ENCODE results near the gene PSME4.
"Not testable (repeated sequence)": the region's sequence is repeated elsewhere in the genome, so short reads cannot be mapped to it uniquely, and the experiment has no call there.

Gene PSME4

DNA sequence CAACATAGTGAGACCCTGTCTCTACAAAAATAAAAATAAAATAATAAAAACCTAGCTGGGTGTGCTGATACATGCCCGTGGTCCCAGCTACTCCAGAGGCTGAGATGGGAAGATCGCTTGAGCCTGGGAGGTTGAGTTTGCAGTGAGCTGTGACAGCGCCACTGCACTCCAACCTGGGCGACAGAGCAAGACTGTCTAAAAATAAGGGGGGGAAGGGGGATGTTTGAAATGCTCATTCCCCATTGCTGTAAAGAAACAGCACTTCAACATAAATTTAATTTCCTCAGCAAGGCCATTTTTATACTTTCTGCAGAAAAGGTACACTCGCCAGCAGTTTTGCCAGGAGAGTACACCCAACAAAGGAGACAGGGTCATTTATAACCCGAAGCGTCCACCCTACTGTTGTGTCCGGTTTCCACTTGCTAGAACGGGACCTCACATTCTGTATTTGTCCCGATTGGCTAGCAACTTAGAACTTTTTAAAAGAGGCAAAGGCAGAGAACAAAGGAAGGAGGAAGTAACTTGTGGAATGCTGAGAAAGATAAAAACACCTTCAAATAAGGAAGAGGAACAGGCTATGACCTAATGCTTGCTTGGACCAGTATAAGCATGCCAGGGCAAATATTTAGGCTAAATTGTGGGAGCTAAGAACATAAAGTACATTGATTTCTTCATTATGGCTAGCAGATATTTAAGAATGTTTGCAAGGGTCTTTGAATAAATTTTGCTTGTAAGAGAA lies 9.1 kb downstream of the PSME4 start:
- DNase-seq = not testable (repeated sequence)

GRCh38 chr2:53960476-53960875 lies 10.3 kb downstream of the PSME4 start:
- no peak for DNase-seq

- DNase-seq = no peak
These were observed 12.3 kb downstream of the PSME4 start for GRCh38 chr2:53958443-53958842.

DNA sequence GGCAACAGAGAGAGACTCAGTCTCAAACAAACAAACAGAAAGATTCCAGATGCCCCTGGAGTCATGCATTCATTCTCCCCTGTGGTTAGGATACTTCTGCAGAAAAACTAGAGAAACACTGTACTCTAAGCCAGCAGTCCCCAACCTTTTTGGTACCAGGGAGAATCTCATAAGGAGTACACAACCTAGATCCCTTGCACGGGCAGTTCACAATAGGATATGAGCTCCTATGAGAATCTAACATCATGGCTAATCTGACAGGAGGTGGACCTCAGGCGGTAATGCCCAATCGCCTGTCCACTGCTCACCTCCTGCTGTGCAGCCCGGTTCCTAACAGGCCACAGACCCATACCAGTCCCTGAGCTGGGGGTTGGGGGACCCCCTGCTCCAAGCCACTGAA lies 18.3 kb downstream of the PSME4 start:
- DNase-seq = no peak

DNA sequence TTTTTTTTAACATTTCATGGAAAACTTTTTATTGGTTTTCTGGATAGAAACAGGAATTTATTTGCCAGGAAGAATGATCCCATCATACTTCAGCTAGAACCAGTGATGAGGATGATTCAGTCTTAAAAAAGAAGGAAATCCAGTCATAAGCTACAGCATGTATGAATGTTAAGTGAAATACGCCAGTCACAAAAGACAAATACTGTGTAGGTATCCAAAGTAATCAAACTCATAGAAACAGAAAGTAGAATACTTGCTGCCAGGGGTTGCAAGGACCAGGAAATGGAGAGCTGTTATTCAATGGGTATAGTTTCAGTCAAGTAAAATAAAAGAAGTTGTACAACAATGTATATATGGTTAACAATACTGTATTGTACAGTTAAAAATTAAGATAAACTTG lies 21.3 kb downstream of the PSME4 start:
- DNase-seq = no peak

GRCh38 chr2:53945538-53945937 lies 25.3 kb downstream of the PSME4 start:
- no peak for DNase-seq

DNA sequence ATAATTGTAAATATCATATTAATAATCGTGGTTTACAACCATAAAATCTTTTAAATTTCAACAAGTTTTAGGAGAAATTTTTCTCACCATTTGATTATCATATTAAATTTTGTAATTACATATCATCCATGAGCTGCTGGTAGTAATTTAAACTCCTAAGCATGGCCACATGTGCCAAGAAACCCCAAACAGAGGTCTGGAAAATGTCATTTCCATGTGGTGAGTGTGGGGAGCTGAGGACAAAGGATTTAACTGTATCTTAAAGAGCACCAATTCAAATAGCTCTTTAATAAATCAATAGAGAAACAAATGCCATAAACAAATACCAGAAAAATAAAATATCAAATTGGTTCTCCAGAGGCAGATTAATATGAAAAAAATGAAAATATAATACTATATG lies 26.3 kb downstream of the PSME4 start:
- DNase-seq = no peak

GRCh38 chr2:53942280-53942679 lies 28.5 kb downstream of the PSME4 start:
- no peak for DNase-seq

GRCh38 chr2:53941749-53942148 lies 29.0 kb downstream of the PSME4 start:
- DNase-seq = no peak

- DNase-seq = no peak
These were observed 31.1 kb downstream of the PSME4 start for GRCh38 chr2:53939656-53940055.

DNA sequence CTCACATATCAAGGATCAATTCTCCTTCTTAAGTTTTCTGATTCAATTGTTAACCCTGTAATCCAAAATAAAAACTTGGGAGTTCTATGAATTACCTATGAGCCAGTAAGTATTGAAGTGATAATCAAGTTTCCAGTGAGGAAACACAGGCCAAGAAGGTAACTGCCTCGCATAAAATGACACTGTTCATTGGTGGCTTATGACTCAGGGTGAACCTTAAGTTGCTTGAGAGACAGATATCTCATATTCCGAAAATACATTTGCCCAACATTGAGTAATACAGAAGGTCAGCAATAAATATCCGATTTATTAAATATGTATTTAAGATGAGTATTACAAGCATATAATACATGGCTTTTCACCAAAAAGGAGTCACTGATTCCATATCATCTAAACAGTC lies 31.9 kb downstream of the PSME4 start:
- no peak for DNase-seq

DNA sequence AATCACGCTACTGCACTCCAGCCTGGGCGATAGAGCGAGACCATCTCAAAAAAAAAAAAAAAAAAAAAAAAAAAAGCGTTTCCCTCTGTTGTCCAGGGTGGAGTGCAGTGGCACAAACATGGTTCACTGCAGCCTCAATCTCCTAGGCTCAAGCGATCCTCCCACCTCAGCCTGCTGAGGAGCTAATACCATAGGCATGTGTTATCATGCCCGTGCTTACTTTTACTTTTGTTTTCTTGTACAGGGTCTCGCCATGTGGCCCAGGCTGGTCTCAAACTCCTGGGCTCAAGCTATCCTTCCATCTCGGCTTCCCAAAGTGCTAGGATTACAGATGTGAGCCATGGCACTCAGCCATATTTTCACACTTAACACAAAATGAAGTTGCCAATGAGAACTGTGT lies 37.5 kb downstream of the PSME4 start:
- no peak for DNase-seq

DNA sequence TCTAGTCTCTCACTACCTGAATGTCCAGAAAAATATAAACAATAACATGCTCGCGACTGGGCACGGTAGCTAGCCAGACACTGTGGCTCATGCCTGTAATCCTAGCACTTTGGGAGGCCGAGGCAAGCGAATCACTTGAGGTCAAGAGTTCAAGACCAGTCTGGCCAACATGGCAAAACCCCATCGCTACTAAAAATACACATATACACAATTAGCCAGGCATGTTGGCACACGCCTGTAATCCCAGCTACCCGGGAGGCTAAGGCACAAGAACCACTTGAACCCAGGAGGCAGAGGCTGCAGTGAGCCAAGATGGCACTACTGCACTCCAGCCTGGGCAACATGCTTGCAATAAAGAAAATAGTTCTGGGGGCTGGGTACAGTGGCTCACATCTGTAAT lies 44.5 kb downstream of the PSME4 start:
- DNase-seq = not testable (repeated sequence)

DNA sequence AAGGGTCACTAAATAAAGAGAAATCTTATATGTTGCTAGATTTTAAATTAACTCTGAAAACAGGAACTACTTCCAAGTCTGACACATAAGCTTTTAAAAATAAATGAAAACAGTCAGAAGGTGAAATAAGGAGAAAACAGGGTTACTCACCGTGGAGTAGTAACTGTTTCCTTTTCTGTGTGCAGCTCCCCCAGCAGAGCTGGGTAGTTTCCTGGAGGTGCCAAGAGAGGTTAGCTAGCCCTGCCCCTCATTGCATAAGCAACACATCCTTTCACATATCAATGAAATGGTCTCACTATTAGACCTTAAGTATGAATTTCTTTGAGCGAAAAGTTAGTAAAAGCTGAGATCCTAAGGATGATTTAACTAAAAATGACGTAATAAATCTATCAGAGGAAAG lies 57.1 kb downstream of the PSME4 start:
- no peak for DNase-seq

DNA sequence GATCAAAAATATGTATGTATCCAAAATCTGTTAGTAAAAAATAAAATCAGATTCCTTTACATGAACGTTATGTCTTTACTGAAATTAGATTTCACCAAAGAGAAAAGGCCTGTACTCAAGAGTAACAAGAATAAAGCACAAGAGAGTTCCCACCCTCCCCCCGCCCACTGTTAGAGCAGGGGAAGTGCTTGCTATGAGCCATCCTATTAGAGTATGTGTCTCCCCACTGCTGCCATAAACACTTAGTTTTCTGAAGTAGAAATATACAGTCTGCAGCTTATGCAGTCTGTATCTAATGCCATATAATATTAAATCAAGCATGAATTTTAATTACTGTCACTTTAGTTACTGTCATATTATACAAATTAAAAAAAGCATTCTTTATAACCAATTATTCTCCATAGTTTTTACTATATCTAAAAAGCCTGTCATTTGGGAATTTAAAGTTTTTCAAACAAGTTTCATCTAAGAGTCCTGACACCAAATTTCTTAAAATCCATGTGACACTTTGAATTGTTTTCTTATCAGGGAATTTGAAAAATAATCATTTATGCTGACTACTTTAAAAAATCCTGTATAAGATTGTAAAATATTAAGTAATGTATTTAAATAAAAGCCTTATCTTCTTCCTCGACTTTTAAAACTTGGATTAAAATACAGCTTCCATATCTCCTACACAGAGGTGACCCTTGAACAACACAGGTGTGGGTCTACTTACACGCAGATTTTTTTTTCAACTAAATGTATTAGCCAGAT lies 59.2 kb downstream of the PSME4 start:
- DNase-seq = no peak

DNA sequence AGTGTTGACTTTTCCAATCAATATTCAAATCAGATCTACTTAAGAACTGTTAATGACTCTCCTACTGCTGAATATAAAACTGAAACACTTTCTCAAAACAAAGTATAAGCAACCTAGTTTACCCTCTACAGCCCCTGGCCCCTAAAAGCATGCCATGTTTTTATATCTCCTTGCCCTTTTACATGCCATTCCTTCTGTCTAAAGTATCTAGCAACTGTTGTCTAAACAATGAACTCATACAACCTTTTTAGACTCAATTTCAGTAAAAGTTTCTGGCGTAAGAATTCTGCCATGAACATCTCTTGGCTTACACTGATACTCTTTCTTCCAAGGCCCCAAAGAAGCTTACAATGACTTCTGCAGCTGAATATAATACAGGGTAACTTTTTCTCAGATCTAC lies 63.2 kb downstream of the PSME4 start:
- DNase-seq = no peak

DNA sequence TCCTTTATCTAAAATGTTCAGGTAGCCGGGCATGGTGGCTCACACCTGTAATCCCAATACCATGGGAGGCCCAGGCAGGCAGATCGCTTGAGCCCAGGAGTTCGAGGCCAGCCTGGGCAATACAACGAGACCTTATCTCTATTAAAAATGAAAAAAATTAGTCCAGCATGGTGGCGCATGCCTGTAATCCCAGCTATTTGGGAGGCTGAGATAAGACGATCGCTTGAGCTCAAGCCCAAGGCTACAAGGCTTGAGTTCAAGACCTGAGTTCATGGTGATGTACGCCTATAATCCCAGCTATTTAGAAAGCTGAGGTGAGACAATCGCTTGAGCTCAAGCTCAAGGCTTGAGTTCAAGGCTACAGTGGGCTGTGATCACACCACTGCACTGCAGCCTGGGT lies 65.4 kb downstream of the PSME4 start:
- no peak for DNase-seq

DNA sequence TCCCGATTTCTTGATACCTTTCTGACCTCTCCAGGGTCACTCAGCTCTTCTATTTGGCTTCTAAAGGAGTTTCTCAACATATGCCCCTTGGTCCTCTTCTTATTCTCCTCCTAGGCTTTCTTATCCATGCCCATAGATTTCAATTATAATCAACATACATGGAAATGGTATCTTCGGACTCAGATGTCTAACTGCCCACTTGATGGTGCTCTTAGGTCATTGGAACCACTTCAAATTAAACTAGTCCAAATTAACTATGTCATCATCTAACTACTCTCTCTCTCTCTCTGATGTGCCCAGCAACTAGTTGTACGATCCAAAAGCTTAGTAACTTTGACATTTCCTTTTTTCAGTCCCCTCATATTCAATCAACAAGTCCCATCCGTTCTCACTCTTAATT lies 67.8 kb downstream of the PSME4 start:
- DNase-seq = no peak

GRCh38 chr2:53901192-53901591 lies 69.6 kb downstream of the PSME4 start:
- no peak for DNase-seq

DNA sequence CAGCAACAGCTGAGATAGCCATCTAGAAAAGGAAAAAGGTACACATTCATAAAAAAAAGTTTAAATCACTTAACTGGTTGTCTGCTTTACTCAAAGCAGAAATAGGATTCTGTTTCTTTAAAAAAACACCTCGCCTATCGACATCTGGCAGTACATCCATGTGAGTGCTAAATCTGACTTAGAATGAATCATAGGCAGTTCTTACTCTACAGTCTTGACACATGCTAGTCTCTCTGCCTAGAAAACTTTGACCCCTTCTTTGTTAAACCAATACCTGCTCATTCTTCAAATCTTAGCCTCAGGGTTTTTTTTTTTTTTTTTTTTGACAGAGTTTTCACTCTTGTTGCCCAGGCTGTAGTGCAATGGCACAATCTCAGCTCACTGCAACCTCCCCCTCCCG lies 73.9 kb downstream of the PSME4 start:
- no peak for DNase-seq

GRCh38 chr2:53886406-53887280 lies 84.2 kb downstream of the PSME4 start:
- DNase-seq = no peak

GRCh38 chr2:53884883-53885282 lies 85.9 kb downstream of the PSME4 start:
- no peak for DNase-seq

DNA sequence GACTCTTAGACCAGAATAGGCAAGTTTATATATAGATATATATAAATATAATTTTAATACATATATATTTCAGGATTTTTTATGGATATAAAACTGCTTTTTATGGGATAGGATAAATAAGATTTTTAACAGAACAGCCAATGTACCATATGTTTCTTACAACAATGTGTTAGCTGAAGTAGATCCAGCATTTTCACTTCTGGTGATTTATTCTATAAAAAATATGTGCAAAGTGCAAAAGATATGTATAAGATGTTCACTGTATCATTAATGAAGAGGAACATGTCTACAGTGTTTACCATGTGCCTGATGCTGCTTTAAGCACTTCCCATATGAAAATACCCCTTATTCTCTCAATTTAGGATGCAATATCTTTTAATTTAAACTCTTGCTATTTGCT lies 88.8 kb downstream of the PSME4 start:
- no peak for DNase-seq

DNA sequence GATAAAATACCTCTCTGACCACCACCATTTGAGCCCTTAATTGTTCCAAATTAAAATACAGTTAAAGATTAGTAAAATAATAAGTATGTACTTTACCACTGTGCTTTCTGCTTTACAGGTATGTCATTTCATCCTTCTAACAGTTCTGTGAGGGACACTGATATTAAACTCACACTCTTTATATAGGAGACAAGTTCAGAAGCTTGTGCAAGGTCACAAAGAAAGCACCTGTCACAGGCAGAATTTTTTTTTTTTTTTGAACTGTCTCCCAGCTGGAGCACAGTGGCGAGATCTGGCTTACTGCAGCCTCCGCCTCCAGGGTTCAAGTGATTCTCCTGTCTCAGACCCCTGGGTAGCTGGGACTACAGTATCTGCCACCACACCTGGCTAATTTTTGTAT lies 89.4 kb downstream of the PSME4 start:
- DNase-seq = no peak

Measured in eye (tissue), 1 donor.